Ishikawa (cell line): Measurements from ENCODE around the gene AGGF1.

Source experiments
- CEBPB ChIP-seq: IDR thresholded peaks from 2 replicates; pipeline ENCODE4 v1.6.1; 2012
- CREB1 ChIP-seq: IDR thresholded peaks from 2 replicates; pipeline ENCODE4 v1.6.1; 2012; ENCODE audit warnings: low read depth
- EGR1 ChIP-seq: IDR thresholded peaks from 2 replicates; pipeline ENCODE4 v1.6.1; 2012
- EP300 ChIP-seq: IDR thresholded peaks from 2 replicates; pipeline ENCODE4 v1.6.1; 2012; ENCODE audit warnings: borderline replicate concordance
- FOXM1 ChIP-seq: IDR thresholded peaks from 2 replicates; pipeline ENCODE4 v1.6.1; 2012; ENCODE audit warnings: low read depth, borderline replicate concordance
- NFIC ChIP-seq: IDR thresholded peaks from 2 replicates; pipeline ENCODE4 v1.6.1; 2012
- RAD21 ChIP-seq: IDR thresholded peaks from 2 replicates; pipeline ENCODE4 v1.6.1; 2012; ENCODE audit warnings: low read depth
- TAF1 ChIP-seq: IDR thresholded peaks from 2 replicates; pipeline ENCODE4 v1.6.1; 2012; ENCODE audit warnings: low read depth, mild to moderate bottlenecking
- TCF12 ChIP-seq: IDR thresholded peaks from 2 replicates; pipeline ENCODE4 v1.6.1; 2012; ENCODE audit warnings: low read depth
- TEAD4 ChIP-seq: IDR thresholded peaks from 2 replicates; pipeline ENCODE4 v1.6.1; 2012
- YY1 ChIP-seq: IDR thresholded peaks from 2 replicates; pipeline ENCODE4 v1.6.1; 2012; ENCODE audit warnings: low read depth
- ZBTB7A ChIP-seq: IDR thresholded peaks from 2 replicates; pipeline ENCODE4 v1.6.1; 2012; ENCODE audit warnings: low read depth
- TF ChIP-seq, protein P1 (sequence below): IDR thresholded peaks from 2 replicates; pipeline ENCODE4 v1.6.1; 2012
- TF ChIP-seq, protein P2 (sequence below): IDR thresholded peaks from 2 replicates; pipeline ENCODE4 v1.6.1; 2012
- TF ChIP-seq, protein P3 (sequence below): IDR thresholded peaks from 2 replicates; pipeline ENCODE4 v1.6.1; 2012; ENCODE audit warnings: low read depth, mild to moderate bottlenecking

The AGGF1 gene

DNA sequence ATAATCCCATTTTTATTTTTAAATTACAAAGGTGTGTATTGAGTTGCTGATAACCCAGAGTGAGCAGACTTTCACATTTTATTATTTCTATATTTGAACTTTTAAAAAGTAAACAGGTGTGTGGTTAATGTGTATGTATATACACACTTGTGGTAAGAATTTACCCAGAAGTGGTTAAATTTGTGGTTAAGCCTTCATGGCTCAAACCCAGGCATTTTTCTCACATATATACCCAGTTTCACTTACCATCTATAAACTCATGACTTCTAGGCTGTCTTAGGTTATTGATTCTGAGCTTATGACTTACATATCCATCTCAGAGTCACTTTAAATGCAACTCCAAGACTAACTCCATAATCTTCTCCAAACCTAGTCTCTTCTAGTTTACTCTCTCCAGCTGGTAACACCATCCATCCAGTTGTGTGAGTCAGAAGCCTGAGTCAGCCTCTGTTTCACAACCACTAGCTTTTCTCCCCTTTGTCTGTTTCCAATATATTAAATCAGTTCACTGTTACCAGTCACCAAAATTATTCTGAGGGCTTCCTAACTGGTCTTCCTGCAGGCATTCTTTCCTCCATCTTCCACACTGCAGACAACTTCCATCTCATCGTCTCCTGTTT is 36.7 kb downstream of the AGGF1 start:
- no peak for TF ChIP-seq TAF1
- no peak for TF ChIP-seq YY1
- no peak for TF ChIP-seq EP300
- no peak for TF ChIP-seq CEBPB
- TF ChIP-seq FOXM1, result no peak
- TF ChIP-seq, protein P1, sequence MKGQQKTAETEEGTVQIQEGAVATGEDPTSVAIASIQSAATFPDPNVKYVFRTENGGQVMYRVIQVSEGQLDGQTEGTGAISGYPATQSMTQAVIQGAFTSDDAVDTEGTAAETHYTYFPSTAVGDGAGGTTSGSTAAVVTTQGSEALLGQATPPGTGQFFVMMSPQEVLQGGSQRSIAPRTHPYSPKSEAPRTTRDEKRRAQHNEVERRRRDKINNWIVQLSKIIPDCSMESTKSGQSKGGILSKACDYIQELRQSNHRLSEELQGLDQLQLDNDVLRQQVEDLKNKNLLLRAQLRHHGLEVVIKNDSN, result no peak
- no peak for TF ChIP-seq RAD21
- TF ChIP-seq, protein P2, sequence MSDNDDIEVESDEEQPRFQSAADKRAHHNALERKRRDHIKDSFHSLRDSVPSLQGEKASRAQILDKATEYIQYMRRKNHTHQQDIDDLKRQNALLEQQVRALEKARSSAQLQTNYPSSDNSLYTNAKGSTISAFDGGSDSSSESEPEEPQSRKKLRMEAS, result no peak

DNA sequence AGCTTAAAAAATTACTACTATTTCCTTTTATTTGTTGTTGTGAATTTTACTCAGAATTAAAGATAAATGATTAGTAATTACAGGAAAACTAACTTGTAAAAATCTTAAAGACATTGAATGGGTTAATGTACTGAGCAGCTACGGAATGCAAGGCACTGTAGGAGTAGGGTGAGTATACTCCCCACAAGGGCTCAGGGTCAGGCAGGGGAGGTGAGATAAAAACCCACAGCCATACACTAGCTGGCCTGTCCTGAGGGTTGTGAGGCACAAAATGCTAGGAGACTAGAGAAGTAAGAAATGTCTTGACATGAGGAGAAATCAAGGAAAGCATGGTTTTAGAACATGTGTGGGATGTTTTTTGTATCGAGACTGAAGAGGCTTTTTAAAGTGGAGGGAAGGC is 43.5 kb downstream of the AGGF1 start:
- TF ChIP-seq TEAD4 (no peak), CREB1 (no peak), ZBTB7A (no peak), CEBPB (no peak), EGR1 (no peak), TAF1 (no peak), TCF12 (no peak)
- TF ChIP-seq, protein P2, result no peak
- TF ChIP-seq, protein P1, result no peak
- TF ChIP-seq, protein P3, sequence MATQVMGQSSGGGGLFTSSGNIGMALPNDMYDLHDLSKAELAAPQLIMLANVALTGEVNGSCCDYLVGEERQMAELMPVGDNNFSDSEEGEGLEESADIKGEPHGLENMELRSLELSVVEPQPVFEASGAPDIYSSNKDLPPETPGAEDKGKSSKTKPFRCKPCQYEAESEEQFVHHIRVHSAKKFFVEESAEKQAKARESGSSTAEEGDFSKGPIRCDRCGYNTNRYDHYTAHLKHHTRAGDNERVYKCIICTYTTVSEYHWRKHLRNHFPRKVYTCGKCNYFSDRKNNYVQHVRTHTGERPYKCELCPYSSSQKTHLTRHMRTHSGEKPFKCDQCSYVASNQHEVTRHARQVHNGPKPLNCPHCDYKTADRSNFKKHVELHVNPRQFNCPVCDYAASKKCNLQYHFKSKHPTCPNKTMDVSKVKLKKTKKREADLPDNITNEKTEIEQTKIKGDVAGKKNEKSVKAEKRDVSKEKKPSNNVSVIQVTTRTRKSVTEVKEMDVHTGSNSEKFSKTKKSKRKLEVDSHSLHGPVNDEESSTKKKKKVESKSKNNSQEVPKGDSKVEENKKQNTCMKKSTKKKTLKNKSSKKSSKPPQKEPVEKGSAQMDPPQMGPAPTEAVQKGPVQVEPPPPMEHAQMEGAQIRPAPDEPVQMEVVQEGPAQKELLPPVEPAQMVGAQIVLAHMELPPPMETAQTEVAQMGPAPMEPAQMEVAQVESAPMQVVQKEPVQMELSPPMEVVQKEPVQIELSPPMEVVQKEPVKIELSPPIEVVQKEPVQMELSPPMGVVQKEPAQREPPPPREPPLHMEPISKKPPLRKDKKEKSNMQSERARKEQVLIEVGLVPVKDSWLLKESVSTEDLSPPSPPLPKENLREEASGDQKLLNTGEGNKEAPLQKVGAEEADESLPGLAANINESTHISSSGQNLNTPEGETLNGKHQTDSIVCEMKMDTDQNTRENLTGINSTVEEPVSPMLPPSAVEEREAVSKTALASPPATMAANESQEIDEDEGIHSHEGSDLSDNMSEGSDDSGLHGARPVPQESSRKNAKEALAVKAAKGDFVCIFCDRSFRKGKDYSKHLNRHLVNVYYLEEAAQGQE, result no peak

DNA sequence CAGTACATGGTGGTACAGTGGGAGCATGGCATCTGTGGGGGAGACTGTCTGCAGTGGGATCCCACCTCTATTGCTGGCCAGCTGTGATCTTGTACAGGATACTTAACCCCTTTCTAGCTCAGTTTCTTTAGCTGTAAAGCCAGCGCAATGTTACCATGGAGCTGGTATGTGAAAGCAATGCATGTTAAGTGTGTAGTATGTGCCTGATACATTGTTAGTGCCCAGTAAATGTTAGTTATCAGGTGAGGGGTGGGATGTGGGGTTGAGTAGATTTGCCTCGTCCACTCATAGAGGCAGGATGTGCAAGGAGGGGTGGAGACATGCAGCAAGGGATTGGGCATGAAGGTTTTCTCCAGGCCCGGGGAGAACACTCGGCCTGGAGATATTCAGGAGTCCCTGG is 44.5 kb downstream of the AGGF1 start:
- TF ChIP-seq RAD21, result no peak
- no peak for TF ChIP-seq TAF1
- no peak for TF ChIP-seq TEAD4
- TF ChIP-seq, protein P1, result no peak
- TF ChIP-seq, protein P3, result no peak
- TF ChIP-seq, protein P2, result no peak
- no peak for TF ChIP-seq YY1
- TF ChIP-seq CEBPB, result no peak
- no peak for TF ChIP-seq TCF12
- TF ChIP-seq EGR1, result no peak
- no peak for TF ChIP-seq FOXM1
- TF ChIP-seq NFIC, result no peak
- no peak for TF ChIP-seq ZBTB7A
- no peak for TF ChIP-seq CREB1
- TF ChIP-seq EP300, result no peak

DNA sequence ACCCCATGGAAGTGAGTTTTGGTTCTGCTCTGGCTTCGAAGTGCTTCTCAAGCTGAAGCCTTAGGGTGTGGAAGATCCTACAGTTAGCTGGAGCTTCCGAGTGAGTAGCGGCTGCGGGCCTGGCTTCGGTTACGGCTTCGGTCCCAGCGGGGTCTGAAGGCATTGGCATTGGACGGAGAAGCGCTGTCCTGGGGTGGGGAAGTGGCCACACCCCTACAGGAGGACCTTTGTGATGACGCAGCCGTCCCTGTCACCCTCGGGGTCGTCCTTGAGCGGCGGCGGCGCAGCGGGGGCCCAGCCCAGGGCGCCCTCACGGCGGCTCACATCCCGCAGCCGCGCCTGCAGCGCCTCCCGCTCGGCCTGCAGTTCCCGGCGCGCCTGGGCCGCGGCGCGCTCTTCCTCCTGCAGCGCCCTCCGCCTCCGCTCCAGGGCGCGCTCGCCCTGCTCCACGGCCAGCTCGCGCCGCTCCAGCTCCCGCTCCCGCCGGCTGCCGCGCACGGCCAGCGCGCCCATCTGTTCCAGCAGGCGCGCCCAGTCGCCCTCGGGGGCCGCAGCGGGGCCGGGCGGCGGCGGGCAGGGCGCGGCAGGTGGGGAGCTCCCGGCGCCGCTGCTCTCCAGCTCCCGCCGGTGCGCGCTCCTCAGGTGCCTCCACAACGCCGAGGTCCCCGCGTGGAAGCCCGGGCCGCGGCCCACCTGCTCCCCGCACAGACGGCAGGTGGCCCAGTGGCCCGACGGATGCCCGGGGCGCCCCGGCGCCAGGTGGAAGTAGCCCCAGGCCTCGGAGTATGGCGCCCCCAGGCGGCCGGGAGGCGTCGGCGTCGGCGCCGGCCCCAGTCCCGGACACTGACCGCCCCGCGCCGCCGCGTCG is 47.0 kb downstream of the AGGF1 start:
- TF ChIP-seq TAF1 (no peak), EP300 (no peak), FOXM1 (no peak), YY1 (no peak), CEBPB (no peak), RAD21 (no peak), CREB1 (no peak), ZBTB7A (no peak), TCF12 (no peak), NFIC (no peak), TEAD4 (no peak), EGR1 (no peak)
- TF ChIP-seq, protein P3, result no peak
- TF ChIP-seq, protein P1, result no peak
- TF ChIP-seq, protein P2, result no peak
